OCI-M2 (cell line): ENCODE data around the gene SGK1.
"Not testable (repeated sequence)": the region's sequence is repeated elsewhere in the genome, so short reads cannot be mapped to it uniquely, and the experiment has no call there.

Experiments used
- DNase-seq: peaks from one replicate; lab custom pipeline; 2025; ENCODE audit not compliant: unreplicated experiment; lab: John Stamatoyannopoulos, UW

Gene SGK1

GRCh38 chr6:134328138-134328537 lies 10.2 kb upstream of the SGK1 start:
- DNase-seq: no peak

- not testable (repeated sequence) for DNase-seq
Measured at GRCh38 chr6:134326192-134326591, 8.3 kb upstream of the SGK1 start.

GRCh38 chr6:134324766-134325165 lies 6.9 kb upstream of the SGK1 start:
- no peak for DNase-seq

GRCh38 chr6:134324141-134324540 lies 6.2 kb upstream of the SGK1 start:
- no peak for DNase-seq

DNA sequence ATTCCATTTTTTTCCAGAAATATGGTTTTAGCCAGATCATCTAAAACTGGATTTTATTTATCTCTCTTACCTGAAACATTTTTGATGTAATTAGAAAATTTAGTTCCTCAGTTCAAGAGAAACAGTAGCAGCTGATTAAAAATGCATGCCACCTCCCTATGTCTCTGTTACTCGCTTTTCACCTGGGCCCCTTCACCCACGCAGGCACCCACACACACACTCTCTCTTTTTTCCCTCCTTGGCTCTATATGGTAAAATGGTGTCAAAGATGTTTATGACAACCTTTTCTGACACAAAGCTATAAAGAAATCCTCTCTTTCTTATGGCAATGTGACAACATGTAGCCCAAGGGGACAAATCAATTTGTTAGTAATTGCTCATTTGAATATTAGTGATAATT lies 5.8 kb upstream of the SGK1 start:
- no peak for DNase-seq

DNA sequence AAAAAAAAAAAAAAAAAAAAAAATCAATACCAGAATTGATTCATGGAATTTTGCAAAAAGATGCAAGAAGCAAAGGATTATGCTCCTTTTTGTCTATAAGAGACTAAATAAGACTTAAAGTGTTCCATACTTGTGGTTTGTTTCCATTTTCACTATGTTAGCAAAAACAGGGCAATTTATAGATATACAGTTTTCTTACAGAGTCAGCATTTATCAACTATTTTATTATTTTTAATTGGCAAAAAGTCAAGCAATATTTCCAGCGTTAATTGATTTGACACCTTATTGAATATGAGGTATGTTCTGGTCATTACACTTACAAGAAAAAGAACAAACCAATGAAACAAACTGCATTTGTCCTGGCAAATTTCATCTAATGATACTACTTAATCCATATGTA lies 5.4 kb upstream of the SGK1 start:
- no peak for DNase-seq

DNA sequence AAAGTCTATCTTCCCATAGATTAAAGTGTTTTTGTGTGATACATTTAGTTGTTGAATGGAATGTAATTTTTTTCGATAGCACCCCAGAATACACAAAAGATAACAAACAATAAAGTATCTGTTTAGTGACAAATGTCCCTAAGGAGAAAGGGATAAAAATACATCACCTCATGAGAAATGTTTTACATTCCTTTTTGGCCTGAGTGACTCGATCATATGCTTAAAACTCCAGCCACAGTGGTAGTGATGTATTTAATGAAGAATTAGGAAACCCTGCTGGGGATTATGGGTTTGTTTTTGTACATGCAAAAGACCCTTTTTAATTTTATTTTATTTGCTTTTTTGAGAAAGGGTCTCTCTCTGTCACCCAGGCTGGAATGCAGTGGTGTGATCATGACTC lies 4.3 kb upstream of the SGK1 start:
- DNase-seq: no peak

DNA sequence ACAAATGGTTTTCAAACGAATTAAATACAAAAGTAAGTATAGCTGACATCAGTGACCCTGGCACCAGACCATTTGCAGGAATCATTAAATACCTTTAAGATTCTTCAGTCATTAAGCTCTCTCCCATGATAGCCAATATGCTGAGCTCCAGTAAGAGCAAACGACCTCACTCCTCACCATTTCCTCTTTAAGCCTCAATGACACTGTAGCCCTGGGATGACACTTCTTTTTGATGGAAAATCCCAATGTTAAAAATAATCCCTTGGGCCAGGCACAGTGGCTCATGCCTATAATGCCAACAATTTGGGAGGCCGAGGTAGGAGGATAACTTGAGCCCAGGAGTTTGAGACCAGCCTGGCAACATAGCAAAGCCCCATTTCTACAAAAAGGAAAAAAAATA lies 3.3 kb upstream of the SGK1 start:
- DNase-seq: no peak

GRCh38 chr6:134319686-134320085 lies 1.8 kb upstream of the SGK1 start:
- not testable (repeated sequence) for DNase-seq

GRCh38 chr6:134318974-134319281 lies 1.0 kb upstream of the SGK1 start:
- DNase-seq: no peak

GRCh38 chr6:134318236-134318973 lies 493 bp upstream of the SGK1 start:
- no peak for DNase-seq

DNA sequence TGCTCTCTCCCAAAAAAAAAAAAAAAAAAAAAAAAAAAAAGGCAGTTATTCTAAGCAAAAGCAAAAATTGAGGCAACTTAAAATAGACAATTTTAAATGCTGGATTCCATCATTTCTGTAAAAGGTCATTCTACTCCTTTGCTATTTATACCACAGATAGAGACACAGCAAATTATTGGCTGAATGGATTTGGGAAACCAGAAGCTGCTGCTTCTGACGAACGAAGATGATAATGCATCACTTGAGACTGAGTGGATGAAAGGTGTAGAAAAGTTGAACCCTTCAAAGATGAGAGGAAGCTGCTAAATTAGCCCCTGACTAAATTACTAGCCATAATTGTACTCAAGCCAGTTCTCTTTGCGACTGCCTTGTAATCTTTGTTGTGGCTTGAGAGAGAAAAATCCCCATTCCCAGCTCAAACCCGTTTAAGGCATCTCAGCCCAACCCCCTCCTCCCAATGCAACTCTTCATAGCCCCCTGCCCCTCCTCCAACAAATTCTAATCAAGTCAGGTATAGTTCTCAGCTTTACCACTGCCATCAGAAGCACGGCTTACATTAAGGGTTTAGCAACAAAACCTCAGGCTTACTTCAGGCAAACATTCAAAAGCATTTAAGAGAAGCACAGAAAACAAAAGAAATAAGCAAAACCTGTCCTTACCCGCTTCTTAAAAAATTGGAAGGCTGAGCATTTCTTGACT lies 1.0 kb downstream of the SGK1 start:
- DNase-seq: no peak

DNA sequence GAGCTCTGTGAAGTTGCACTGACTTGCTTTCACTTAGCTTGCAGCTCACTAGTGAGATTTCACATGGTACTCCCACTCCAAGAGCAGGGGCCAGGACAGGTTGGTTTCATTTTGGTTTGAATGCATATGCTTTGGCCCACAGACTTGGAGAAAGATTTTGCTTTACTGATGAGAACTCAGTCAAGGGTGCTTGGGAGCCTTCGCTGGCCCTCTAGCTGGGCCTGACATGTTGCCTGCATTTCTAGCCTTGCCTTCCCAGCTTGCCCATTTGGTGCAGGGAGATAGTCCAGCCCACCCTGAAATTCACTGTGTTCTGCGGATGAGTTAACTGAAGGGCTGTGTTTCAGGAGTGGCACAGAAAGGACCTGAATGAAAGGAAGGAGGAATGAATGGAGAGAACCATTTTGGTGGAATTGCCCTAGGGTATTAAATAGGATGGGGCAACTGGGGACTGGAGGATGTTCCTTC lies 1.9 kb downstream of the SGK1 start:
- no peak for DNase-seq

GRCh38 chr6:134315189-134315588 lies 2.7 kb downstream of the SGK1 start:
- DNase-seq: no peak

DNA sequence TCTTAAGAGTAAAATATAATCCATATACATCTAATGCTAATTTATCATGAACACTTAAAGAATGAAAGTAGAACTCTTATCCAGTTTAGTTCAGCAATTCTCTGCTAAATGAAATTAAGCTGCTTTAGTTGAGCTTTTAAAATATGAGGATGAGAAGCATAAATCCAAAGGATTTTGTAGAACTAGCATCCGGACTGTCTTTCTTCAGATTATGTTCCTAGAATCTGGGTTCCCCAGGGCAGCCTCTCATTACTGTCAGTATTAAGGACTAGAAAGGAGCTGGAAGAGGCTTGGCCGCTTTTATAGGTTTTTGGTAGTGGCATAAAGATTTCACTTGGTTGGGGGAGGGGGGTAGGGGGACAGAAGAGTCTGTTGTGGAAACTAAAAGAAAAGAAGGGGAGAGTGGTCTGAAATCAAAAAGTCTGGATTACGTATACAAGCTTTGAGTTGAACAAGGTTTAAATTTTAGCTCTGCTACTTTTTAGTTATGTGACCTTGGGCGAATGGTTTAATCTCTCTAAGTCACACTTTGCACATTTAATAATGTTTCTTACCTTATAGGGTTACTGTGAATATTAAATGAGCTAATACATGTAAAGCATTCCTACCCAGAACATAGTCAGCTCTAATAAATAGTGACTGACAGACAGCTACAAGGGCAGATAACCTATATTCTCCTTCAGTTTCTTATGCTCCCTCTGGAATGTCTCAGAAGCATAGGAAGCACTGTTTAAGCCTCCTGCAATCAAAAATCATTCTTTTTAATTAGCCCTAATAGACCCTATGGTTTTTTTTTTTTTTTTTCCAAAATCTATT lies 3.7 kb downstream of the SGK1 start:
- no peak for DNase-seq

GRCh38 chr6:134312038-134312660 lies 5.8 kb downstream of the SGK1 start:
- DNase-seq: no peak

DNA sequence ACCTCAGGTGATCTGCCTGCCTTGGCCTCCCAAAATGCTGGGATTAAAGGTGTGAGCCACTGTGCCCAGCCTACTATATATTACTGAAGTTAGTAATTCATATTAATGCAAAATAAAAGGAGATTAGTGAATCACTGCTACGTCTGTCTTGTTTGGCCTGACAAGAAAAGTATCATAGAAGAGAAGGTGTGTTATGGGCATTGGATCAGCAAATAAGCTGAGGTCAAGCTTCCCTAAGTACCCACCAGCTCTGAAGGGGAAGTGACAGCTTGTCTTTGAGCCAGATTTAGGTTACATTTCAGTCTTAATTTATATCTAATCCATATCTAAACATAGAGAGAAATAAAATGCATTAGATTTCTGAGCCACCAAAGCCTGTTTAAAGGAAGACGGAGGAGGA lies 7.1 kb downstream of the SGK1 start:
- no peak for DNase-seq

- DNase-seq: no peak
Measured at GRCh38 chr6:134309983-134310605, 7.8 kb downstream of the SGK1 start.

DNA sequence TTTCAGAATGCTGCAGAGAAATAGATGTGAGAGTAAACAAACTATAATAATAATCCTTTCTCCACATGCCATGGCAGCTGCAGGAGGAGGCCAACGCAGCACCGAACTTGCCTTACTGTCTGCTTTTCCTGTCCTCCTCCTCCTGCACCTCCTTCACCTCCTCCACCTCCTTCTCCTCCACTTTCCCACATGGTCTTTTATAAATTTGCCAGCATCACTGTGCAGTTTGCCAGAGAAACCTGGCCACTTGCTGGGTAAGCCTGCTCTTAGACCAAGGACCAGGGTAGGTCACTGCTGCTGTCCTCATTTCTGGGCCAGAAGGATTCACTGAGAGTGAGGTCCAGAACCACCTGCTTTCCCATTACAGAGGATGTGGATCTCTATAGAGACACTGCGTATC lies 8.7 kb downstream of the SGK1 start:
- DNase-seq: no peak

- DNase-seq: no peak
Measured at GRCh38 chr6:134308800-134309199, 9.1 kb downstream of the SGK1 start.

- DNase-seq: no peak
Measured at GRCh38 chr6:134307870-134308269, 10.0 kb downstream of the SGK1 start.
